Activated CD8-positive, alpha-beta memory T cell treated with anti-CD3 and anti-CD28 coated beads for 48 hours (primary cell): ENCODE data around the gene SSR3.
"Not testable (repeated sequence)": the region's sequence is repeated elsewhere in the genome, so short reads cannot be mapped to it uniquely, and the experiment has no call there.

ENCODE experiments used
- DNase-seq, 3 experiments: peaks; one replicate each; pipeline ENCODE4 v3.0.0-alpha.2; 2020; ENCODE audit warnings: low read depth in 2 of 3, low spot score in 2 of 3

SSR3 gene

GRCh38 chr3:156576651-156577348, 21.9 kb upstream of the SSR3 start:
- DNase-seq = no peak

DNA sequence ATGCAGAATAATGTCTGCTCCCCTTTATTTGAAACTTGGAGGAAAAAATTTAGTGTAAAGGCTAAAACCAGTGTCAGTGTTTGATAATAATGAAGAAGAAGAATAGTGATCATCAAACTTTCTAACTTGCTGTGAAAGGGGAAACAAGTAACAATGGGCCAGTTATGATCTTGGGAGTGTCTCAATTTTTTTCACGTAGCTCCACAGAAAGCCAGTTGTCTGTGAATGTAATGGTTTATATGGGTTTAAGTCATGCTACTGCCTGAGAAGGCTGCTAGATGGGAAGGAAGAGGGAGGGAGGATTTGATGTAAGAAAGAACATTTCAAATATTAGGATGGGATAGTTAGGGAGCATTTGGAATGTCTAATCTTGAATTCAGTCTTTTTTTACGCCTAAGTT, 21.1 kb upstream of the SSR3 start:
- DNase-seq = no peak

DNA sequence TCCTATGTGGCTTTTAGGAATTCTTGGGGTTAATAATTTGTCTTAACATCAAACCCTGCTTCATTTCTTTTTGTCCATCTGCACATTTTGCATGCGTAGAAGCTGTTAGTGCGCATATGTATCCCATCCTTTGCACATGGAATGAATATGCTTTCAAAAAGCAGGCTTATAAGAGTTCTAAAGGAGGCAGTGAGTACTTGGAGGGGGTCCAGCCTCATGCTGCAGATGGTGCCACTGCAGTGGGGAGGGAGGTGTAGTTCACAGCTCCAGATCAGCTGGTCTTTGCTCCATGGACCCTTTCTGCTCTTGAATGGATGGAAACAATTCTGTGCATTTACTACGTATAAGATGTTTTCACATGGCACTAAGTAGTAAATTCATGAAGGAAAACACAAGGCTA, 20.7 kb upstream of the SSR3 start:
- no peak for DNase-seq

DNA sequence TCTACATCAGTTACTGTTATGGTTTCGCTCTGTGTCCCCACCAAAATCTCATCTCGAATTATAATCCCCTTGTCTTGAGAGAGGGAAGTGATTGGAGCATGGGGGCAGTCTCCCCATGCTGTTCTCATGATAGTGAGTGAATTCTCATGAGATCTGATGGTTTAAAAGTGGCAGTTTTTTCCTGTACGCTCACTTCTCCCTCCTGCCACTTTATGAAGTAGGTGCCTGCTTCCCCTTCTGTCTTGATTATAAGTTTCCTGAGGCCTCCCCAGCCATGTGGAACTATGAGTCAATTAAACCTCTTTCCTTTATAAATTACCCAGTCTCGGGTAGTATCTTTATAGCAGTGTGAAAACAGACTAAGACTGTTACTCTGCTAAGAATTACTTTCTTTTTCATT, 15.0 kb upstream of the SSR3 start:
- DNase-seq = not testable (repeated sequence)

DNA sequence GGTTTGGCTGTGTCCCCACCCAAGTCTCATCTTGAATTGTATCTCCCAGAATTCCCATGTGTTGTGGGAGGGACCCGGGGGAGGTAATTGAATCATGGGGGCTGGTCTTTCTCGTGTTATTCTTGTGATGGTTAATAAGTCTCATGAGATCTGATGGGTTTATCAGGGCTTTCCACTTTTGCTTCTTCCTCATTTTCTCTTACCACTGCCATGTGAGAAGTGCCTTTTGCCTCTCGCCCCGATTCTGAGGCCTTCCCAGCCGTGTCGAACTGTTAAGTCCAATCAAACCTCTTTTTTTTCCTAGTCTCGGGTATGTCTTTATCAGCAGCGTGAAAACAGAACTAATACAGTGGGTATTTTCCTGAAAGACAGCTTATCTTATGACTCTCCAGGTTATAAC, 14.1 kb upstream of the SSR3 start:
- not testable (repeated sequence) for DNase-seq

DNA sequence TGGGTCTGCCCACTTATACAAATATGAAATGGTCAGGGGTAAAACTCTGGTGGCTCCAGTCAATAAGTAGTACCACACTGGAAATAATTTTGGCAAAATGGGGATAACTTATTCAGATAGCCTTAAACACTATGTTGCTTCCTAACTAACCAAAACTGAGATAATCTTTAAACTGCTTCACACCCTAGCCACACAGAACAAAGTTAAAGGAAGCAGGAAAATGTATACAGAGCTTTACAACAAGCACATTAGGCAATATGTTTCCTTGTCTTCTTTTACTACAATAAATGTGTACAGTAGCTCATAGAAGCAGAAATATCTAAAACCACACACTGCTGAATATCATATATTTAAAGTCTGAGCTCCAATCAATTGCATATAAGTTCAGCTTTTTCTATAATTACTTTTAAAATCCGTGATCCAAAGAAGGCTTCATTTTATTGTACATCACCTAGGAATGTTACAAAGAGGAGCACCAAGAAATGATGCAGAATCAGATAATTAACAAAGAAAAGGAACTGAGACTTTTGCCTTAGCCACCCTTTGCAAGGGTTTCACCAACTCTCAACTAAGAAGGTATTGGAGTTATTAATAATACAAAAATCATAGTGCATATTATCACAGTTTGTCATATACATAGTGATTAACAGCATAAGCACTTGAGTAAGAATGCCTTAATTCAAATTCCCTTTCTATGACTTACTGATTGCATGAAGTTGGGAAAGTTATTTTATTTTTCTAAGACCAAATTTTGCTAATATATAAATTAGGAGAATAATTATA, 9.2 kb upstream of the SSR3 start:
- no peak for DNase-seq

DNA sequence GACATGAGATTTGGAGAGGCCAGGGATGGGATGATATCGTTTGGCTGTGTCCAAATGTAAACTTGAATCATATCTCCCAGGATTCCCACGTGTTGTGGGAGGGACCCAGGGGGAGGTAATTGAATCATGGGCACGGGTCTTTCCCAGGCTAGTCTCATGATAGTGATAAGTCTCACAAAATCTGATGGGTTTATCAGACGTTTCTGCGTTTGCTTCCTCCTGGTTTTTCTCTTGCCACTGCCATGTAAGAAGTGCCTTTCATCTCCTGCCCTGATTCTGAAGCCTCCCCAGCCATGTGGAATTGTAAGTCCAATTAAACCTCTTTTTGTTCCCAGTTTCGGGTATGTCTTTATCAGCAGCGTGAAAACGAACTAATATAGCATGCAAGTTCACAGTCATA, 7.6 kb upstream of the SSR3 start:
- not testable (repeated sequence) for DNase-seq

GRCh38 chr3:156561533-156561932, 6.6 kb upstream of the SSR3 start:
- no peak for DNase-seq

DNA sequence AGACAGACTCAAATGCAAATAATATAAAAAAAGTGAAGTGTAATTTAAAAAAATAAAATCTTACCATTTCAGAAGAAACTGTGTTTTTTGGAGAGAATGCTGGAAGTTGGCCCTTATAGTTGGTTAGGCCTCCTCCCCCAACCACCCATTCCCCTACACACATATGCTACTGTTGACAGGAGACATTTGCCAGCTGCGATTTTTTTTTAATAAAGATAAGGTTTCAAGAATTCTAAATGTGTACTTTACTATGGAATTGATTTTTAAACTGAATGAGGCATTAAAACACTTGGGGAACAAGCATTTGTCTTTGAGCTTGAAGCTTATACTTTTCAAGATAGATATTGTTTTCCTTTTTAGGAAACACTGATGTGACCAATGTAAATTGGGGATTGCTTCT, 4.4 kb upstream of the SSR3 start:
- DNase-seq = no peak

DNA sequence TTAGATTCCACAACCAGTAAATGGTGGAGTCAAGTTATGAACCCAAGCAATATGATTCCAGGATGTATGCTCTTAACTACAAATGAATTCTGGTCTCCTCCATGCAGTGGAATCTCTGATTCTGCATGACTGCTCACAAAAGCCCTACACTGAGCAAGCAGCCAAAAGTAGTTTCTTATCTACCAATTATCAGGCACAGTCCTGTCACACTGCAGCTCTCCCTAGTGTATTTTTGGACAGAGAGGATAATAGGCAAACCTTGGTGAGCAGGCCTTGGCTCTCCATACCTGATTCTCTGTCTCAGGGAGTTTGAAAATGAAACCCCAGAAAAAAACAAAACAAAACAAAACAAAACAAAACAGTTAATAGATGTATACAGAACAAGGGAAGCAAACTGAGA, 3.5 kb upstream of the SSR3 start:
- no peak for DNase-seq

DNA sequence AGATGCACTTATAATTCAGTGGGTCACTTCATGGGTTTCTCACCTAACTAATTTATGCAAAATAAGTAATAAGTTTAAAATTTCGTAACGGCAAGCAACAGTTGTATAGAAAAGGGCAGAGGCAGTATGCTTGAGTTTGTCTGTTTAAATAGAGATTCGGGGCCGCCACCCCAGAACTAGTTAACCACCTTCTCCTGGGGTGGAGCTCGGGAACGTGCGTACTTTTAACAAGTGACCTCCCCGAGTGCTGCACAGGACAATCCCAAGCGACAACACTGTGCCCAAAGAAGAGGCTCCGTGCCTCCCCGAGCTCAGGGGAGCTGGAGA, 439 bp downstream of the SSR3 start:
- DNase-seq = no peak

- DNase-seq = no peak
Observed at GRCh38 chr3:156553705-156554356, 1.1 kb downstream of the SSR3 start.

GRCh38 chr3:156552973-156553372, 1.9 kb downstream of the SSR3 start:
- no peak for DNase-seq

- no peak for DNase-seq
Observed at GRCh38 chr3:156551746-156552145, 3.2 kb downstream of the SSR3 start.

GRCh38 chr3:156551261-156551660, 3.7 kb downstream of the SSR3 start:
- no peak for DNase-seq

- no peak for DNase-seq
Observed at GRCh38 chr3:156548902-156549301, 6.0 kb downstream of the SSR3 start.

- no peak for DNase-seq
Observed at GRCh38 chr3:156548041-156548687, 6.8 kb downstream of the SSR3 start.

GRCh38 chr3:156547637-156548036, 7.3 kb downstream of the SSR3 start:
- no peak for DNase-seq

GRCh38 chr3:156543043-156543555, 11.8 kb downstream of the SSR3 start:
- DNase-seq = no peak

GRCh38 chr3:156542101-156543042, 12.5 kb downstream of the SSR3 start:
- no peak for DNase-seq

DNA sequence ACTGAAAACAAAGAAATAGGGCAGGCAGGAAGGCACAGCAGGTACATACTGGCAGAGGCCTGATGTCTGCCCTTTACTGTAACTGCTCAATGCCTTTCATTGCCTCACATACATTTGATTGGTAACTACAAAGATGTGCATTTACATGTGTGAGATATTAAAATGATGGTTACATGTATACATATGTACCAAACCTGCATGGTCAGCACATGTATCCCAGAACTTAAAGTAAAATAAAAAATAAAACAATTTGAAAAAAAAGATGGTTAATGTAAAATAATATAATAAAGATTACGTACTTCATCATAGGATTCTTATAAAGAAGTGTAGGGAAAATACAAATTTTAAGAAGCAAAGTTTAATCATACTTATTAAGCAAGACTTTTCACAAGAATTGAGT, 15.1 kb downstream of the SSR3 start:
- no peak for DNase-seq
